ENCODE results near the gene STRN4. TPM values are rescaled to one million over a fixed set of nuclear protein-coding genes. Genes with fewer than 3 reads are reported as not detected.
A peak's percentile ranks its signal among the peaks of the same experiment; 100 is the strongest.

Gene STRN4, protein sequence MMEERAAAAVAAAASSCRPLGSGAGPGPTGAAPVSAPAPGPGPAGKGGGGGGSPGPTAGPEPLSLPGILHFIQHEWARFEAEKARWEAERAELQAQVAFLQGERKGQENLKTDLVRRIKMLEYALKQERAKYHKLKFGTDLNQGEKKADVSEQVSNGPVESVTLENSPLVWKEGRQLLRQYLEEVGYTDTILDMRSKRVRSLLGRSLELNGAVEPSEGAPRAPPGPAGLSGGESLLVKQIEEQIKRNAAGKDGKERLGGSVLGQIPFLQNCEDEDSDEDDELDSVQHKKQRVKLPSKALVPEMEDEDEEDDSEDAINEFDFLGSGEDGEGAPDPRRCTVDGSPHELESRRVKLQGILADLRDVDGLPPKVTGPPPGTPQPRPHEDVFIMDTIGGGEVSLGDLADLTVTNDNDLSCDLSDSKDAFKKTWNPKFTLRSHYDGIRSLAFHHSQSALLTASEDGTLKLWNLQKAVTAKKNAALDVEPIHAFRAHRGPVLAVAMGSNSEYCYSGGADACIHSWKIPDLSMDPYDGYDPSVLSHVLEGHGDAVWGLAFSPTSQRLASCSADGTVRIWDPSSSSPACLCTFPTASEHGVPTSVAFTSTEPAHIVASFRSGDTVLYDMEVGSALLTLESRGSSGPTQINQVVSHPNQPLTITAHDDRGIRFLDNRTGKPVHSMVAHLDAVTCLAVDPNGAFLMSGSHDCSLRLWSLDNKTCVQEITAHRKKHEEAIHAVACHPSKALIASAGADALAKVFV
- total RNA-seq (2014; rRNA removed; shearing (Covaris generic)) (77.8 and 115 TPM in 2 replicates), total RNA-seq (2022) (68.0 and 77.3 TPM in 2 replicates), Bru-seq, nascent RNA (percentile 65 among the genes with signal in this experiment), BruChase-seq, experiment 1, labeled RNA remaining after a 6-hour chase (percentile 74 among the genes with signal in this experiment), BruChase-seq, experiment 2, labeled RNA remaining after a 2-hour chase (percentile 77 among the genes with signal in this experiment)
- long read RNA-seq, transcript STRN4-201 (18 exons, 3,210 nt) = major isoform, 59 of 121 reads
- long read RNA-seq, transcript STRN4-202 (18 exons, 3,628 nt) = minor isoform, 22 of 121 reads
- long read RNA-seq, partial matches to known transcripts = 16 of 121 reads
- long read RNA-seq, other reads (novel, unspliced or antisense) = 21 of 121 reads

- BruUV-seq (replicated peaks) = no TSS peak
- no peaks in the 10 kb centered on the region for H3K9me2 ChIP-seq (ENCODE audit: insufficient read depth, low read length)
- peak; percentile 79 for DNase-seq (ENCODE audit: low spot score)
- intact Hi-C loops (cut with micrococcal nuclease; ENCODE audit: unreplicated experiment) = no loop called here
- peaks cover 44% of the 10 kb centered on the region for H3K79me2 ChIP-seq (ENCODE audit: insufficient read depth, low read depth, low read length)
- peaks cover 34% of the 10 kb centered on the region for H3K36me3 ChIP-seq (ENCODE audit: insufficient read depth, low read length)
- H3K9me3 ChIP-seq (ENCODE audit: low read length) = no peaks in the 10 kb centered on the region
- H3K4me2 ChIP-seq (ENCODE audit: low read length) = peak within 1 kb of the TSS; percentile 87
- TF ChIP-seq CTCF (conservative IDR thresholded peaks at IDR 0.05; ENCODE audit: low read length) (no peak), EZH2phosphoT487 (IDR thresholded peaks at IDR 0.05; ENCODE audit: borderline replicate concordance, low read depth, low read length) (no peak)
- POLR2A ChIA-PET = no interaction called here
- H4K20me1 ChIP-seq (ENCODE audit: insufficient read depth, low read length) = peaks cover 15% of the 10 kb centered on the region; the same call in 1 of the 2 replicates
- H3K4me1 ChIP-seq (ENCODE audit: insufficient read depth, low read length, poor library complexity, severe bottlenecking) = peaks cover 51% of the 10 kb centered on the region
- CTCF ChIA-PET (ENCODE audit: unreplicated experiment) = no interaction called here
- peak within 1 kb of the TSS; percentile 99 for H3K4me3 ChIP-seq (ENCODE audit: low read depth, low read length, poor library complexity, severe bottlenecking)
- peak within 1 kb of the TSS; percentile 49; the same call in 1 of the 2 replicates for H2AFZ ChIP-seq (ENCODE audit: low read length)
- H3K27ac ChIP-seq (ENCODE audit: low read depth, low read length, poor library complexity, severe bottlenecking) = peak within 1 kb of the TSS; percentile 62
These were observed at the start of gene STRN4 for GRCh38 chr19:46746281-46747057. Gene STRN4, minus strand, starts transcription at chr19:46746450. Its CDS starts 20 bp downstream, at chr19:46746430.

DNA sequence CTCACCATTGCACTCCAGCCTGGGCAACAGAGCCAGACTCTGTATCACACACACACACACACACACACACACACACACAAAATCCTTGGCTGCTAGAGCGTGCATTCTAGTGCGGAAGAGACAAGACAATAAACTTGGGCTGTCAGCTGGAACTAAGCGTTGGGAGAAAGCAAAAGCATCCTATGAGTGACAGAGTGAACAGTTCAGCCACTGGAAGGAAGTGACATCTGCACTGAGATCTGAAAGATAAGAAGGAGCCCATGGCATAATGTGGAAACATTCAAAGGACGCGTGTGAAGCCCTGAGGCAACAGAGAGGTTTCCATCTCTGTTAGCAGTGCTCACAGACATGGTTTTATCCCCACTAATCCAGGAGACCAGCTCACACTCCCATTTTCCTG is 45.7 kb upstream of the STRN4 start:
- Histone ChIP-seq H3K9me2 (ENCODE audit: insufficient read depth, low read length) (no peaks in the 10 kb centered on the region), H3K36me3 (ENCODE audit: insufficient read depth, low read length) (peaks cover 11% of the 10 kb centered on the region; the same call in 1 of the 2 replicates), H3K27ac (ENCODE audit: low read depth, low read length, poor library complexity, severe bottlenecking) (no peak overlapping the region), H3K4me2 (ENCODE audit: low read length) (no peak overlapping the region), H3K4me3 (ENCODE audit: low read depth, low read length, poor library complexity, severe bottlenecking) (no peak overlapping the region), H3K9me3 (ENCODE audit: low read length) (no peaks in the 10 kb centered on the region), H3K4me1 (ENCODE audit: insufficient read depth, low read length, poor library complexity, severe bottlenecking) (peaks cover 8% of the 10 kb centered on the region), H2AFZ (ENCODE audit: low read length) (no peak overlapping the region), H4K20me1 (ENCODE audit: insufficient read depth, low read length) (no peaks in the 10 kb centered on the region), H3K79me2 (ENCODE audit: insufficient read depth, low read depth, low read length) (peaks cover 14% of the 10 kb centered on the region)
- BruUV-seq (replicated peaks) = no TSS peak
- intact Hi-C loops (cut with micrococcal nuclease; ENCODE audit: unreplicated experiment) = no loop called here
- CTCF ChIA-PET (ENCODE audit: unreplicated experiment) = no interaction called here
- TF ChIP-seq EZH2phosphoT487 (IDR thresholded peaks at IDR 0.05; ENCODE audit: borderline replicate concordance, low read depth, low read length) = no peak
- TF ChIP-seq CTCF (conservative IDR thresholded peaks at IDR 0.05; ENCODE audit: low read length) = no peak
- POLR2A ChIA-PET = no interaction called here
- no peak for DNase-seq (ENCODE audit: low spot score)

All from OCI-LY7 (cell line).